CD4-positive, alpha-beta T cell treated with Interleukin-4 for 1 hour (primary cell): ENCODE data around the gene TMEM219.
A peak's percentile ranks its signal among the peaks of the same experiment; 100 is the strongest.
"Not testable (repeated sequence)": the region's sequence is repeated elsewhere in the genome, so short reads cannot be mapped to it uniquely, and the experiment has no call there.

ENCODE experiments used
- DNase-seq, 2 donors: peaks; one replicate each; pipeline ENCODE4 v3.0.0-alpha.2; 2020 to 2022

The TMEM219 gene, protein sequence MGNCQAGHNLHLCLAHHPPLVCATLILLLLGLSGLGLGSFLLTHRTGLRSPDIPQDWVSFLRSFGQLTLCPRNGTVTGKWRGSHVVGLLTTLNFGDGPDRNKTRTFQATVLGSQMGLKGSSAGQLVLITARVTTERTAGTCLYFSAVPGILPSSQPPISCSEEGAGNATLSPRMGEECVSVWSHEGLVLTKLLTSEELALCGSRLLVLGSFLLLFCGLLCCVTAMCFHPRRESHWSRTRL

DNA sequence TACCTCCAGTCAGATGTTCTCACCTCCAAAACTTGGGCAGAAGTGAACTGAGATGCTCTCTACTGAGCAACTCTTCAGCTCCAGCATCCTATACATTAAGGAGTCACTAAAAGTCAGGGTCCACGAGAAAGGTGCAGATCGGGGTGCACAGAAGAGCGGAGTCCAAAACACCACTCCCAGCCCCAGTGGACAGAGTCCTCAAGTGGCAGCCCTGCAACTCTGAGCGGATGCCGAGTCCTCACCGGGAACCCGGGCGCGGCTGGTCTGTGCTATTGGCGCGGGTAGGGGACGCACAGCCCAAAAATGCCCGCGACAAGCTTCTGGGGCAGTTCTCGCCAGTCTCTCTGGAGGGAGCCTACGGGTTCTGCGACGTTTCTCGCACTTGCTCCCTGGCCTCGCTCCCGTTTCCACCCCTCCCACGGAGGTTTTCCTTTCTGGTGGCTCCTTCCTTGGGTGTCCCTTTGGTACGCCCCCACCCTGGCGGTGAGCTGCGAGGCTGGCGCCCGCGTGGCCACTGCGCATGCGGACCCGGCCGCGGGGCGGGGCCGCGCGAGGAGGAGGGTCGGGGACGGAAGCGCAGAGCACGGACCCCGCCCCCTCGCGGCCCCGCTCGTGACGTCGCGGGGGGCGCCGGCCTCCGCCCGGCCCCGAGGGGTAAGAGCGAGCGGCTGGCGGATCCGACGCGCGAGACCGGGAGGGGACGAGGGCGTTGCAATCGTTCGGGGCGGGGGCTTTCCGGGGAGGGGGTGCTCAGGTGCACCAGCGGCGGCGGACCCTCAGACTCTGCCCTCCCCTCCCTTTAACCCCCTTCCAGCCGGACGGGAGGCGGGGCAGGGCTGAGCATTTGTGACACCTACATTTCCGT is at the start of gene TMEM219:
Gene TMEM219 (plus strand): TSS at position 601 of the 865 bp plus-strand sequence. CDS start 1,065 bp downstream, outside the sequence.
- peak; percentile 93 to 96 for DNase-seq

DNA sequence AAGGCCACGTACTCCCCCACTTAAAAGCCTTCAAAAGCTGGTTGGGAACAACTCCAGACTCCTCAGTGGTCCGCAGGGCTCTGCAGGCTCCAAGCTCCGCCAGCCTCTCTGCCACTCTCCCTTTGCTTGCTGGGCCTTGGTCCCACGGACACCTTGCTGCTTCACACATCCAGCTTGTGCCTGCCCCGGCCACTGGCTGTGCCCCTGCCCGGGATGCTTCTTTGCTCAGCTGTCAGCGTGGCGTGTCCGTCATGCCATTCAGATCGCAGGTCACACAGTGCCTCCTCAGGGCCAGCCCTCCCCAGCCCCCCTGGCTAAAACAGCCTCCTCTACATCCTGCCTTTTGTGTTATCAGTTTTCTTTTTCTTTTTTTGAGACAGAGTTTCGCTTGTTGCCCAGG is 49.8 kb upstream of the TMEM219 start:
- DNase-seq, result no peak

DNA sequence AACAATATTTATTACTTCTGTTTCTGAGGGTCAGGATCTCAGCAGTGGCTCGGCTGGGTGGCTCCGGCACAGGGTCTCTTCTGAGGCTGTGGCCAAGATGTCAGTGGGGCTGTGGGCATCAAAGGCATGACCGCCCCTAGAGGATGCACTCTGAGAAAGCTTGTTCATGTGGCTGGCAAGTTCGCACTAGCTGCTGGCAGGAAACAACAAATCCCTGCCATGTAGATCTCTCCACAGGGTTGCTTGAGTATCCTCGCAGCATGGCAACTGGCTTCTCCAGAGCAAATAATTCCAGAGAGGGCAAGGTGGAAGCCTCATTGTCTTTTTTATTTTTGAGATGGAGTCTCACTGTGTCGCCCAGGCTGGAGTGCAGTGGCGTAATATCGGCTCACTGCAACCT is 48.4 kb upstream of the TMEM219 start:
- DNase-seq, result no peak

DNA sequence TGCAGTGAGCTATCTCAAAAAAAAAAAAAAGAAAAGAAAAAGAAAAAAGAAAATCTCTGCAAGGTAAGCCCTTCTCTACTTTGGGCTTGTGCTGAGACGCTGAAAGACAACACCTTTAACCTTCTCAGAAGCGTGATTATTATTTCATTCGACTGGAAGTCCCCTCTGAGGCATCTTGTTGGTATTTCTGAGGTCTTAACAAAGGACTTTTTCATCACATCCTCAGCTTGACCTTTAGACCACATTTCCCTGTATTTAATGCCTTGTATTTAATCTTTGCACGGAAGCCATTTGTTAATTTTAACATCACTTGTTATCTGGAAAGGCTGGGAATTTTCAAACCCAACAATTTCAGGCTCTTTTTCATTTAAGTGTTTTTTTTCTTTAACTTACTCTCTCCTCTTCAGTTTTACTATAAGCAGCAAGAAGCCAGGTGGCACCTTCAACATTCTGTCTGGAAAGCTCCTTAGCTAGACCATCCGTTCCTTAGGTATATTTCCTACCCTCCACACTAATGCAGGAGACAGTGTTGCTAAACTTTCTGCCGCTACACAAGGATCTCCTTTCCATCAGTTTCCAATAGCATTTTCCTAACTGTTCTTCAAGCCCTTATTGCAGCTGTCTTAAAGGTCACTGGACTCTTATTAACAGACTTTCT is 46.2 kb upstream of the TMEM219 start:
- DNase-seq, result no peak

DNA sequence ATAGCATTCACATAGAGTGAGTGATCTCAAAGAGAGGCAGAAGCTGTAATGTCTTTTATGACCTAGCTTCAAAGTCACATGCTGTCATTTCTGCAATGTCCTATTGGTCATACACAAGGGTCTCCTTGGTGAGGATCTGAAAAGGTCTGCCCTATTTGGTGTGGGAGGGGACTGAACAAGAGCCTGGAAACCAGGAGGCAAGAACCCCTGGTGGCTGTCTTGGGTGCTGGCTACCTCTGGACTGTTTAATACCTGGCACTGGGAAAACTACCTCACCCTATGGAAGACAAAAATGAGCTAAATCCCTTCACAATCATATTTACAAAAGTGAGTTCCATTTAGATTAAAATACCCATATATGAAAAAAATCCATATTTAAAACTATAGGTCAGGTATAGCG is 44.9 kb upstream of the TMEM219 start:
- no peak for DNase-seq

DNA sequence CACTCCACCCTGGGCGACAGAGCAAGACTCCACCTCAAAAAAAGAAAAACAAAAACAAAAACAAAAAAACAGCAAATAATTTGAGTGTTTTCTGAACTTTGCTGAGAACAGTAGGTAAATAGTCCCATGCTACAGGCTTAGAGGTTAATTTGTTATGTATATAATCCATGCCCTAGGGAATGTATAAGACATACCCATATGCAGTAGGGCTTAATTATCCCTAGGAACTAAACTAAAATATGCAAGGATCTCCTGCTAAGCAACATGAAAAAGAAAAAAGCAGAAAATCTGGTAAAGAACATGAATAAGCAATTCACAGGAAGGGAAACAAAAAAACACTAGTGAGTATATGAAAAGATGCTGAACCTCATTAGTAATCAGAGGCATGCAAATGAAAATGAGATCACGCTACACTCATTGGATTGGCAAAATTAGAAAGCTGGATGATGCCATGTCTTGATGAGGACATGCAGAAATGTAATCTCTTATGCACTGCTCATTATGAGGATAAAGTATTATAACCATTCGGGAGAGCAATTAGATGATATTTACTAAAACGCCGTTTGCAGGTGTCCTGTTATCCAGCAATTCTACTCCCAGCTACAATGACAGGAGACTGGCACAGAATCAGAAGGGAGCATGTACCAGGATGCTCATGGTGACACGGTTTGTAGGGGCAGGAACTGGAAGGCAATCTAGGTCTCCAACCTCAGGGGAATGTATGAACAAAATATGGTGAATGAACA is 41.4 kb upstream of the TMEM219 start:
- DNase-seq, result no peak

DNA sequence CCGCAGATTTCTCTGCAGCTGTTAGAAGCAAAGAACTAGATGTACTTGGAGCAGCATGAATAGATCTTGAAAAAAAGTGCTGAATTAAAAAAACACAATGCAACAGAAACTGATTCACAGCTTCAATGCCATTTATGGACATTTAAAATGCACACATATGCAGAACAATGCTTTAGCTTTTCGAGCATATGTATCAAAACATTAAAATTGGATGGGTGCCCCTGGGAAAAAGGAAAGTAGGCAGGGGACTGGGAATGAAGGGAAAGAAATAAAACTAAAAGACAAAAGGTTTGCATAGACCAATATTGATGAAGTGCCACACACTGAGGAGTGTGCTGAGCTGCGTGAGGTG is 40.9 kb upstream of the TMEM219 start:
- DNase-seq, result no peak

DNA sequence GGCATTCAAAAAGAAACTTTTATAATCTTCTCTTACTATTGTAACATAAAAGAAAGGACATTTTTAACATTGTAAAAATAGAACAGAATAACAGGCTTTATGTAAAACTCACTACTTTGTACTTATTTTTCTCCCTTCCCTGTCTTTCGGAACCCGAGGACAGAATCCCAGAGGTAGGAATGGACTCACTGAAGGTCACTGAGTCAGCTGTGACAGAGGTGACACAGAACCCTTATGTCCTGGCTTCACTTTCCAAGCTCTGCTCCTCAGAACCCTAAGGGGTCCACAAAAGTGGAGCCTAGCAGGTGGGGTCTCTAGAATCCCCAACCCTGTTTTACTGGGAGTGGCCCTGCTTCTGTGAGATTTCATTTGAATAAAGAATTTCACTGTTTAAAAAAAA is 39.6 kb upstream of the TMEM219 start:
- no peak for DNase-seq

DNA sequence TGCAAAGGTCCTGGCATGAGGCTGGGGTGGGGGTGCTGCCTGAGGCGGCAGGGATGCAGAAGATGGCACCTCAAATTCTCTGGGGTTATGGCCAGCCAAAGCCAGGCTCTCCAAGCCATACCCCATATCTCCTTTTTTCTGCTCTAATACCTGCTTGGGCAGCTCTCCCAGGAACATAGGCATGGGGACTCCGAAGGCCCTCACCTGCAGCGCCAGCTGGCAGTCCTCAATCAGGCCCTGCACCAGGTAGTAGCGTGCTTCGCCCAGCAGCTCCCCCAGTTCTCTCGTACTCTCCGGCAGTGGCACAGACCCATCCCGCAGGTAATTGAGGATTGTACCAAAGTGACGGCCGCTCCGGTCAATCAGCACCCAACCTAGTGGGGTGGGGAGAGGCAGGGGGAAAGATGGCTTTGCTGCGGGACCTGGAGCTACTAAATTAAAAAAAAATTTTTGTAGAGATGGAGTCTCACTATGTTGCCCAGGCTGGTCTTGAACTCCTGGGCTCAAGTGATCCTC is 38.8 kb upstream of the TMEM219 start:
- no peak for DNase-seq

- peak in 1 of 2 donors; percentile 2 for DNase-seq
These were observed 36.6 kb upstream of the TMEM219 start for GRCh38 chr16:29925105-29925756.

- DNase-seq, result peak; percentile 90 to 94
These were observed 35.8 kb upstream of the TMEM219 start, which contains the start of gene KCTD13 for GRCh38 chr16:29925781-29926710. TSS of gene KCTD13 (minus strand) at chr16:29926226. CDS start at chr16:29926033, 193 bp downstream.

DNA sequence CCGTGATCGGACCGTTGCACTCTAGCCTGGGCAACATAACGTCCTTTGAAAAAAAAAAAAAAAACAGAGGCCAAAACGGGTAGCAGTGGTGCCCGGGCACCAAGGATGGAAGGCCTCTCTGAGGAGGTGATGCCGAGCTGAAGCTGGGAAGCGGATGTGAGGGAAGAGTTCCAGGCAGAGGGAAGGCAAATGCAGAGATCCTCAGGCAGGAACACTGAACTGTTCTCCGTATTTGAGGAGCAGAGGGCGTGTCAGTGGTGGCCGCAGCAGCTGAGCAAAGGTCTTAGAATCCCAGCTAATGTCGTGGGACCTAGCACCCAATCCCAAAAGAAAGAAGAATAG is 35.2 kb upstream of the TMEM219 start:
- no peak for DNase-seq

DNA sequence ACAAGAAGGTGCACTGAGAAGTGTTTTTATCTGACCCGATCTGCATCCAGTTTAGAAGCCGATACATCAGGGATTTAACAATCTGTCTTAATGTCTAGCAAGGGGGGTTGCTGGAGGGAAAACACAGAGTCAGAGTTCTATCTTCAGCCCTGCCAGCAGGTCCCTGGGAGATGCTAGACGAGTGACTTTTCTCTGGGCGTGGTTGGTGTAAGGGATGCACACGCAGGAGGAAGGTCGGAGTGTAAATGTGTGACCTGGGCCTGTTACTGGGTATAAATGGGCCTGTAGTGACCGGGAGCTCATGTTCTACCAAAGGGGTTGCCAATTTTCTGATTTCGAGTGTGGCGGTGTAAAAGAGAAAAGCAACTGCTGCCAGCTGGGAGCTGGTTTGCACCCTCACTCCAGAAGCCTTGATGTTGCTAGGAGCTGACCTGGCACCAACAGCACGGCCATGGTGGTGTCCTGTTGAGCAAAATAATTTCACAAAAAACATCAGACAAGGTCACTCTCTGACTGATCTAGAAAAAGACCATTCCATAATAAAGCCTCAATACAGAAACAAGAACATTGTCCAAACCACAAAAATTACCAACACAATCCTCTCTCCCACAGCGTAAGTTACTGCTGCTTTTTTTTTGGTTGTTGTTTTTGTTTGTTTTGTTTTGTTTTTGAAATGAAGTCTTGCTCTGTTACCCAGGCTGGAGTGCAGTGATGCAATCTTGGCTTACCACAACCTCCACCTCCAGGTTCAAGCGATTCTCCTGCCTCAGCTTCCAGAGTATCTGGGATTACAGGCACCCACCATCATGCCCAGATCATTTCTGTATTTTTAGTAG is 34.6 kb upstream of the TMEM219 start:
- DNase-seq, result no peak

- DNase-seq, result not testable (repeated sequence)
These were observed 30.1 kb upstream of the TMEM219 start for GRCh38 chr16:29931750-29932149.

DNA sequence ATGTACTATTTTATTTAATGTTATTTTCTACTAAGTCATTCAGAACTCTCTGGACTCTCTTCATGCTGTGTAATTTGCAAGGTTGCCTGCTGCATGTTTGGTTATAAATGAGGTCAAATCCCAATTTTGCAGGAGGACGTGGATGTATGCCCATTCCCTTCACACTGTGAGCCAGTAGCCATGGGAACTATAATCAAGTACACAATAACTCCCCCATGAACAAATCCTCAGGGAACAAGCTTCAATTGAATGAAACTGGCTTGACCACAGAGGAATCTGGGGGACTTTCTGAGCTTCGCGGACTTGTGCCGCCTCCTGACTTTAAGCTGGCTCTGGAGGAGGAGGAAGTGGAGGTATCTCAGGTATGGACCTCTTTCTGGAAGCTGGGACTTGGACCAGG is 21.2 kb upstream of the TMEM219 start:
- no peak for DNase-seq

DNA sequence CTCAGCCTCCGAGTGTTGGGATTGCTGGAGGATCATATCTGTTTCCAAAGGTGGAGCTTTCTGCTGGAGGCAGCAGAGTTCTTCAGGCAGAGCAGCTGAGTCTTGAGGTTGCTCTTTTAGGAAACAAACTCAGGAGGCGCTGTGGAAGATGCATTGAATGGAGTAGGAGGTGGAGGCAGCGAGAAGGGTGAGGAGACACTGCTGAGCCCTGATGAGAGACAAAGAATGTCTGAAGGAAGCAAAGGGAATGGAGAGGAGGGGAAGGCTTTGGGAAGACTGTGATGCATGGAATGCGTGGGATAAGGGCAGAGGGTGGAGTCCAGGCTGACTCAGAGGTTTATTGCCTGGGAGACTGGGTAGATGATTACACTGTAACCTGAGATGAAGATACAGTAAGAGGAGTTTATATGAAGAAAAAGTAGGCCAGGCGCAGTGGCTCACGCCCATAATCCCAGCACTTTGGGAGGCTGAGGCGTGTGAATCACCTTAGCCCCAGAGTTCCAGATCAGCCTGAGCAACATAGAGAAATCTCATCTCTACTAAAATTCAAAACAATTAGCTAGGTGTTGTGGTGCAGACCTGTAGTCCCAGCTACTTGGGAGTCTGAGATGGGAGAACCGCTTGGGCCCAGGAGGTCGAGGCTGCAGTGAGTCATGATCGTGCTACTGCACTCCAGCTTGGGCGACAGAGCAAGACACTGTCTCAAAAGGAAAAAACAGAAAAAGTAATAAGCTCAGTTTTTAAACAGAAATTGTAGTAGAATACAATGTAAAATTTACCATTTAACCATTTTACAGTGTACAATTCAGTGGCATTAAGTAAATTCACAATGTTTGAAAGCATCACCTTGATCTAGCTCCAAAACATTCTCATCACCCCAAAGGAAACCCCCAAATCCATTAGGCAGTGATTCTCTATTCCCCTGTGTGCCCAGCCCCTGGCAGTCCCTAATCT is 17.8 kb upstream of the TMEM219 start:
- DNase-seq, result no peak

GRCh38 chr16:29947897-29948296 is 14.0 kb upstream of the TMEM219 start:
- DNase-seq, result no peak

GRCh38 chr16:29950806-29951461 is 10.9 kb upstream of the TMEM219 start:
- no peak for DNase-seq
